Natural killer cell (primary cell): ENCODE data around the gene LCLAT1. TPM values are rescaled to one million over a fixed set of nuclear protein-coding genes. Genes with fewer than 3 reads are reported as not detected.

ENCODE experiments used
- ATAC-seq, 3 donors: fragments of 150-1000 bp in 2 of 3; fragments of 200-7000 bp in 1 of 3; cut with Tn5 transposase; 1 replicate in 1 of 3; 2 replicates in 2 of 3; pipeline ENCODE4 v1.10.0; 2021; ENCODE audit warnings: mild to moderate bottlenecking in 2 of 3, moderate library complexity in 2 of 3
- DNase-seq, 2 donors: peaks; one replicate each; pipeline versions ENCODE4 v3.0.0 to v3.0.0-alpha.2; 2013 to 2021; ENCODE audit warnings: mixed read lengths in 1 of 2
- H3K27ac ChIP-seq: one replicate; pipeline ENCODE4 v1.5.1; 2013; ENCODE audit warnings: mild to moderate bottlenecking, low read length
- H3K27me3 ChIP-seq: one replicate; pipeline ENCODE4 v1.6.1; 2013; ENCODE audit warnings: low read length; ENCODE audit not compliant: control insufficient read depth, insufficient read depth
- H3K36me3 ChIP-seq: one replicate; pipeline ENCODE4 v1.6.1; 2013; ENCODE audit warnings: low read length; ENCODE audit not compliant: control insufficient read depth, insufficient read depth
- H3K4me1 ChIP-seq: one replicate; pipeline ENCODE4 v1.6.1; 2013; ENCODE audit warnings: low read length; ENCODE audit not compliant: control insufficient read depth, insufficient read depth
- H3K4me3 ChIP-seq: one replicate; pipeline ENCODE4 v1.5.1; 2013; ENCODE audit warnings: low read length
- H3K9me3 ChIP-seq: one replicate; pipeline ENCODE4 v1.6.1; 2013; ENCODE audit warnings: low read length; ENCODE audit not compliant: control insufficient read depth, insufficient read depth
- H3K27ac Mint-ChIP-seq, 2 donors: one replicate each; pipeline ENCODE4 v1.8.0; 2022; ENCODE audit warnings: mild to moderate bottlenecking in 2 of 2, mixed read lengths in 2 of 2, moderate library complexity in 1 of 2
- H3K27me3 Mint-ChIP-seq, 2 donors: one replicate each; pipeline ENCODE4 v1.8.0; 2022; ENCODE audit warnings: low read depth in 2 of 2, mixed read lengths in 2 of 2
- H3K36me3 Mint-ChIP-seq: one replicate; pipeline ENCODE4 v1.8.0; 2022; ENCODE audit warnings: mixed read lengths
- H3K4me1 Mint-ChIP-seq, 2 donors: one replicate each; pipeline ENCODE4 v1.8.0; 2022; ENCODE audit warnings: mixed read lengths in 2 of 2
- H3K4me3 Mint-ChIP-seq: one replicate; pipeline ENCODE4 v1.8.0; 2022; ENCODE audit warnings: mild to moderate bottlenecking, moderate library complexity, mixed read lengths
- H3K9me3 Mint-ChIP-seq, 2 donors: one replicate each; pipeline ENCODE4 v1.8.0; 2022; ENCODE audit warnings: mixed read lengths in 2 of 2
- CTCF ChIP-seq: fragments of 200-600 bp; IDR thresholded peaks from one replicate; pipeline ENCODE4 v1.8.0; 2022; ENCODE audit warnings: antibody characterized with exemption
- WGBS: methylation state at CpG from one replicate; pipeline ENCODE4 v1.1.7; 2013; ENCODE audit warnings: missing lambda C conversion rate; ENCODE audit not compliant: insufficient coverage; 5-methylcytosine and 5-hydroxymethylcytosine counted together
- intact Hi-C: fragments of 100-400 bp; cut with micrococcal nuclease; formaldehyde crosslinking; loops from one replicate; pipeline ENCODE4 v1.14.2; 2022
- total RNA-seq, 4 donors: library from RNA; stranded (reverse); fragments of 120-200 nt in 1 of 4; gene quantifications; one replicate each; pipeline versions ENCODE4 v1.2.3 to v1.2.4, GENCODE V29; 2013 to 2022

LCLAT1 gene
- total RNA-seq, 3 donors from 2014 or later (not counting 1 experiment from before 2014, with no cell fraction given) = 13.0 to 16.2 (median 14.2) TPM

GRCh38 chr2:30683236-30683956 lies 236.3 kb downstream of the LCLAT1 start:
- ATAC-seq (no peak), DNase-seq (no peak)
- H3K27me3 ChIP-seq = no peaks in the 10 kb centered on the region
- H3K27ac ChIP-seq = no peak overlapping the region
- peaks cover 0 to 13% of the 10 kb centered on the region in 2 donors for H3K27me3 Mint-ChIP-seq
- H3K36me3 Mint-ChIP-seq = no peaks in the 10 kb centered on the region
- H3K9me3 ChIP-seq = no peaks in the 10 kb centered on the region
- no peak overlapping the region for H3K4me3 Mint-ChIP-seq
- no peaks in the 10 kb centered on the region for H3K4me1 ChIP-seq
- no peak overlapping the region for H3K4me3 ChIP-seq
- H3K27ac Mint-ChIP-seq = no peak overlapping the region
- H3K36me3 ChIP-seq = no peaks in the 10 kb centered on the region
- intact Hi-C loops = no loop called here
- TF ChIP-seq CTCF = no peak
- WGBS = 86% methylated on average over 7 of the region's 8 CpGs
- no peaks in the 10 kb centered on the region for H3K4me1 Mint-ChIP-seq
- no peaks in the 10 kb centered on the region for H3K9me3 Mint-ChIP-seq

- Mint-ChIP-seq H3K4me3 (no peak overlapping the region), H3K9me3 (no peaks in the 10 kb centered on the region), H3K27ac (no peak overlapping the region), H3K36me3 (no peaks in the 10 kb centered on the region), H3K27me3 (peaks cover 0 to 12% of the 10 kb centered on the region in 2 donors), H3K4me1 (no peaks in the 10 kb centered on the region)
- DNase-seq = no peak
- Histone ChIP-seq H3K9me3 (no peaks in the 10 kb centered on the region), H3K36me3 (no peaks in the 10 kb centered on the region), H3K27ac (no peak overlapping the region), H3K27me3 (no peaks in the 10 kb centered on the region), H3K4me3 (no peak overlapping the region), H3K4me1 (no peaks in the 10 kb centered on the region)
- intact Hi-C loops = no loop called here
- no peak for ATAC-seq
- no peak for TF ChIP-seq CTCF
- 91% methylated on average over 8 of the region's 8 CpGs for WGBS
Measured at GRCh38 chr2:30684026-30684425, 237.0 kb downstream of the LCLAT1 start.

GRCh38 chr2:30684516-30684915 lies 237.5 kb downstream of the LCLAT1 start:
- DNase-seq (no peak), ATAC-seq (no peak)
- WGBS = 86% methylated on average over 5 of the region's 5 CpGs
- no peaks in the 10 kb centered on the region for H3K9me3 ChIP-seq
- no peak overlapping the region for H3K4me3 ChIP-seq
- no peak for TF ChIP-seq CTCF
- no peaks in the 10 kb centered on the region for H3K4me1 Mint-ChIP-seq
- H3K36me3 ChIP-seq = no peaks in the 10 kb centered on the region
- H3K4me3 Mint-ChIP-seq = no peak overlapping the region
- H3K27ac ChIP-seq = no peak overlapping the region
- no peaks in the 10 kb centered on the region for H3K36me3 Mint-ChIP-seq
- no peaks in the 10 kb centered on the region for H3K27me3 ChIP-seq
- H3K27ac Mint-ChIP-seq = no peak overlapping the region
- H3K27me3 Mint-ChIP-seq = peaks cover 0 to 9% of the 10 kb centered on the region in 2 donors
- no peaks in the 10 kb centered on the region for H3K9me3 Mint-ChIP-seq
- intact Hi-C loops = no loop called here
- H3K4me1 ChIP-seq = no peaks in the 10 kb centered on the region

- Histone ChIP-seq H3K36me3 (no peaks in the 10 kb centered on the region), H3K27ac (no peak overlapping the region), H3K27me3 (no peaks in the 10 kb centered on the region), H3K4me3 (no peak overlapping the region), H3K4me1 (no peaks in the 10 kb centered on the region), H3K9me3 (no peaks in the 10 kb centered on the region)
- Mint-ChIP-seq H3K36me3 (no peaks in the 10 kb centered on the region), H3K9me3 (no peaks in the 10 kb centered on the region), H3K27me3 (peaks cover 0 to 6% of the 10 kb centered on the region in 2 donors), H3K4me1 (no peaks in the 10 kb centered on the region), H3K4me3 (no peak overlapping the region), H3K27ac (no peak overlapping the region)
- intact Hi-C loops = no loop called here
- TF ChIP-seq CTCF = no peak
- no peak for ATAC-seq
- WGBS = 84% methylated on average over 3 of the region's 3 CpGs
- no peak for DNase-seq
Measured at GRCh38 chr2:30684996-30685395, 237.9 kb downstream of the LCLAT1 start.
